Smooth muscle cell (in vitro differentiated cells): ENCODE measurements around the gene SUGT1. TPM values are rescaled to one million over a fixed set of nuclear protein-coding genes. Genes with fewer than 3 reads are reported as not detected.

ENCODE experiments used
- DNase-seq: peaks from one replicate; lab custom pipeline; 2025; ENCODE audit not compliant: unreplicated experiment; lab: John Stamatoyannopoulos, UW
- H2AFZ ChIP-seq: fragments of 200-600 bp; sonication (generic); 2 replicates; pipeline ENCODE4 v1.6.0; 2016; ENCODE audit warnings: antibody characterized with exemption, low read depth, mild to moderate bottlenecking
- H3F3A ChIP-seq: fragments of 200-600 bp; sonication (generic); 2 replicates; pipeline ENCODE4 v1.6.0; 2017; ENCODE audit warnings: antibody characterized with exemption, low read depth
- H3K27ac ChIP-seq: fragments of 200-600 bp; sonication (generic); 2 replicates; pipeline ENCODE4 v1.5.1; 2016; ENCODE audit warnings: low read depth, mild to moderate bottlenecking
- H3K27me3 ChIP-seq: fragments of 200-600 bp; sonication (generic); 2 replicates; pipeline ENCODE4 v1.6.1; 2016; ENCODE audit warnings: low read depth, mild to moderate bottlenecking
- H3K36me3 ChIP-seq: fragments of 200-600 bp; sonication (generic); 2 replicates; pipeline ENCODE4 v1.5.1; 2016; ENCODE audit warnings: low read depth
- H3K4me1 ChIP-seq: fragments of 200-600 bp; sonication (generic); 2 replicates; pipeline ENCODE4 v1.5.1; 2016; ENCODE audit warnings: low read depth
- H3K4me2 ChIP-seq: fragments of 200-600 bp; sonication (generic); 2 replicates; pipeline ENCODE4 v1.6.0; 2016; ENCODE audit warnings: mild to moderate bottlenecking
- H3K4me3 ChIP-seq: fragments of 200-600 bp; sonication (generic); 2 replicates; pipeline ENCODE4 v1.5.1; 2016; ENCODE audit warnings: mild to moderate bottlenecking
- H3K79me2 ChIP-seq: fragments of 200-600 bp; sonication (generic); 2 replicates; pipeline ENCODE4 v1.6.0; 2016; ENCODE audit warnings: low read depth, mild to moderate bottlenecking
- H3K9ac ChIP-seq: fragments of 200-600 bp; sonication (generic); 2 replicates; pipeline ENCODE4 v1.6.0; 2016; ENCODE audit warnings: low read depth
- H3K9me3 ChIP-seq: fragments of 200-600 bp; sonication (generic); replicated peaks from 2 replicates; pipeline ENCODE4 v1.5.1; 2016; ENCODE audit warnings: low read depth
- H4K20me1 ChIP-seq: fragments of 200-600 bp; sonication (generic); 2 replicates; pipeline ENCODE4 v1.6.0; 2016; ENCODE audit warnings: low read depth
- CTCF ChIP-seq: fragments of 200-600 bp; sonication (generic); IDR thresholded peaks from 2 replicates; pipeline ENCODE4 v1.5.1; 2017; ENCODE audit warnings: borderline replicate concordance, mild to moderate bottlenecking, antibody characterized with exemption; ENCODE audit not compliant: insufficient read depth, poor library complexity, severe bottlenecking
- WGBS: methylation state at CpG from one replicate; pipeline ENCODE4 v1.1.7; 2016; ENCODE audit warnings: low lambda C conversion rate; 5-methylcytosine and 5-hydroxymethylcytosine counted together
- polyA plus RNA-seq: library from polyadenylated mRNA; unstranded; fragments of >200 nt; fragmentation: Nextera tagmentation; extraction: Ambion mirVana; gene quantifications from 2 replicates; pipeline ENCODE4 v1.2.1, GENCODE V29; 2016
- total RNA-seq: library from RNA; depleted of rRNA; stranded (reverse); fragments of >200 nt; gene quantifications from 2 replicates; pipeline ENCODE4 v1.2.3, GENCODE V29; 2014

SUGT1 gene
- total and polyA plus RNA-seq, 2 experiments from 2014 or later = 54.3 to 64.4 TPM

- no peak overlapping the region for H2AFZ ChIP-seq
- H3K4me2 ChIP-seq = no peak overlapping the region
- no peak for DNase-seq
- H3F3A ChIP-seq = no peaks in the 10 kb centered on the region
- no peak overlapping the region for H3K9ac ChIP-seq
- no peak overlapping the region for H3K27ac ChIP-seq
- no peaks in the 10 kb centered on the region for H3K27me3 ChIP-seq
- H3K9me3 ChIP-seq = no peaks in the 10 kb centered on the region
- H3K79me2 ChIP-seq = no peaks in the 10 kb centered on the region
- 50% methylated on average over 4 of the region's 4 CpGs for WGBS
- H3K36me3 ChIP-seq = no peaks in the 10 kb centered on the region
- H3K4me3 ChIP-seq = no peak overlapping the region
- H3K4me1 ChIP-seq = no peaks in the 10 kb centered on the region
- H4K20me1 ChIP-seq = no peaks in the 10 kb centered on the region
- no peak for TF ChIP-seq CTCF
Measured at GRCh38 chr13:52723181-52723580, 70.5 kb downstream of the SUGT1 start.

- Histone ChIP-seq H3K4me2 (no peak overlapping the region), H3K9me3 (no peaks in the 10 kb centered on the region), H3K4me1 (no peaks in the 10 kb centered on the region), H3F3A (no peaks in the 10 kb centered on the region), H3K27ac (no peak overlapping the region), H3K36me3 (no peaks in the 10 kb centered on the region), H4K20me1 (no peaks in the 10 kb centered on the region), H3K27me3 (no peaks in the 10 kb centered on the region), H2AFZ (no peak overlapping the region), H3K9ac (no peak overlapping the region), H3K79me2 (no peaks in the 10 kb centered on the region), H3K4me3 (no peak overlapping the region)
- no peak for DNase-seq
- 90% methylated on average over 1 of the region's 1 CpG for WGBS
- no peak for TF ChIP-seq CTCF
Measured at GRCh38 chr13:52725302-52725701, 72.7 kb downstream of the SUGT1 start.

- H4K20me1 ChIP-seq = no peaks in the 10 kb centered on the region
- no peaks in the 10 kb centered on the region for H3K79me2 ChIP-seq
- no peak overlapping the region for H3K4me2 ChIP-seq
- no peaks in the 10 kb centered on the region for H3K27me3 ChIP-seq
- no peaks in the 10 kb centered on the region for H3K4me1 ChIP-seq
- DNase-seq = no peak
- H3F3A ChIP-seq = no peaks in the 10 kb centered on the region
- H3K9ac ChIP-seq = no peak overlapping the region
- TF ChIP-seq CTCF = no peak
- H3K36me3 ChIP-seq = no peaks in the 10 kb centered on the region
- 96% methylated on average over 2 of the region's 2 CpGs for WGBS
- no peak overlapping the region for H2AFZ ChIP-seq
- H3K27ac ChIP-seq = no peak overlapping the region
- no peak overlapping the region for H3K4me3 ChIP-seq
- H3K9me3 ChIP-seq = no peaks in the 10 kb centered on the region
Measured at GRCh38 chr13:52726258-52726657, 73.6 kb downstream of the SUGT1 start.

GRCh38 chr13:52734075-52734623, 81.5 kb downstream of the SUGT1 start:
- Histone ChIP-seq H3K4me2 (no peak overlapping the region), H3F3A (no peaks in the 10 kb centered on the region), H3K9ac (no peak overlapping the region), H3K4me1 (peaks cover 11% of the 10 kb centered on the region), H3K9me3 (no peaks in the 10 kb centered on the region), H3K27me3 (peaks cover 19% of the 10 kb centered on the region), H3K27ac (no peak overlapping the region), H3K79me2 (no peaks in the 10 kb centered on the region), H3K4me3 (no peak overlapping the region), H3K36me3 (no peaks in the 10 kb centered on the region), H4K20me1 (no peaks in the 10 kb centered on the region), H2AFZ (no peak overlapping the region)
- 89% methylated on average over 4 of the region's 4 CpGs for WGBS
- no peak for TF ChIP-seq CTCF
- DNase-seq = no peak
